GM21515 (cell line): ENCODE data around the gene KRT9.
"Not testable (repeated sequence)": the region's sequence is repeated elsewhere in the genome, so short reads cannot be mapped to it uniquely, and the experiment has no call there.

Source experiments
- ATAC-seq: cut with Tn5 transposase; IDR thresholded peaks from one replicate; pipeline ENCODE4 v1.9.1; 2021; ENCODE audit not compliant: unreplicated experiment

The KRT9 gene

GRCh38 chr17:41547921-41548843, 23.7 kb downstream of the KRT9 start:
- no peak for ATAC-seq

- no peak for ATAC-seq
Observed at GRCh38 chr17:41547378-41547841, 24.4 kb downstream of the KRT9 start.

DNA sequence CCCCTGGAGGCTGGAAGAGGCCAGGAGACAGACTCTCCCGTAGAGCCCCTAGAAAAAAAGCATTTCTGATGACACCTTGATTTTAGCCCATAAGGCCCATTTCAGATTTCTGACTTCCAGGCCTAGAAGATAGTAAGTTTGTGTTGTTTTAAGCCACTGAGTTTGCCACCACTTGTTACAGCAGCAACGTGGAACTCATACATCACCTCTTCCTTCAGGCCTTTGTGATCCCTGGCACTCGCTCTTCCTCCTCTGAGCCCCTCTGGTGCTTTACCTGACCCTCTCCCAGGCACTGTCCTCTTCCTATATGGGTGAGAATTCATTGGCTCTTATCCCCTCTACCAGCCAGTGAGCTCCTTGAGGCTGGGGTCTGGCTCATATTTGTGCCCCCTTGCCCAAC, 25.0 kb downstream of the KRT9 start:
- no peak for ATAC-seq

GRCh38 chr17:41545829-41546410, 25.9 kb downstream of the KRT9 start:
- ATAC-seq: no peak

- ATAC-seq: no peak
Observed at GRCh38 chr17:41544935-41545334, 26.9 kb downstream of the KRT9 start.

DNA sequence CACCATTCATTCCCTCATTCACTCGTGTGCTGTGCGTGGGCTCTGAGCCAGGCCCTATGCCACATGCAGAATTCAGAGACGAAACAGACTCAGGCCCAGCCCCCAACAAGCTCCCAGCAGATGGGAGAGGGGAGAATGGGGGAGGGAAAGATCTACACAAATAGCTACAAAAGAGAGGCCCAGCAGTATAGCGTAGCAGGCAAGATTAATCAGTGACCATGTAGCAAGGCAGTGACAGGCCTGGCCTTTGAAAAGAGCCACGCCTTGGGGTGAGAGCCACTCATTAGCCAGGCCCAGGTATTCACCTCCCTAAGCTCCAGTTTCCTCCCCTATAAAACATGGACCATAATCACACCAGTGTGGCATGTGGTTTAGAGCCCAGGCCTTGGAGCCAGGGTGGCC, 27.4 kb downstream of the KRT9 start:
- no peak for ATAC-seq

- not testable (repeated sequence) for ATAC-seq
Observed at GRCh38 chr17:41542786-41543185, 29.1 kb downstream of the KRT9 start.

DNA sequence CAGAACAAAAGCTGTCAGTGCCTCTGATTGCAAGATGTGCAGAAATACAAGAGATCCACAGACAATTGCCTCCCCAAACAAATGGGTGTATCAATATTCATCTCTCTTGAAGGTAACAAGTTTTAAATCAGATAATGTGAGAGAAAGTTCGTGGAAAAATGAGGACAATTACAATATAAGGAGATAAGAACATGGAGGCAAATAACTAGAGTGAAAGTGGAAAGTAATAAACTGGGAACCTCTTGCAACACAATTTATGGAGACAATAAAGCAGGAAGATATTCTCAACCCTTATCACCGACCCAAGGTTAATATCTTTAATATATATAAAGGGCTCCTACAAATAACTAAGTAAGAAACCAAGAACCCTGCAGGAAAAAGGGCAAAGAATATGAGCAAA, 29.5 kb downstream of the KRT9 start:
- ATAC-seq: no peak

DNA sequence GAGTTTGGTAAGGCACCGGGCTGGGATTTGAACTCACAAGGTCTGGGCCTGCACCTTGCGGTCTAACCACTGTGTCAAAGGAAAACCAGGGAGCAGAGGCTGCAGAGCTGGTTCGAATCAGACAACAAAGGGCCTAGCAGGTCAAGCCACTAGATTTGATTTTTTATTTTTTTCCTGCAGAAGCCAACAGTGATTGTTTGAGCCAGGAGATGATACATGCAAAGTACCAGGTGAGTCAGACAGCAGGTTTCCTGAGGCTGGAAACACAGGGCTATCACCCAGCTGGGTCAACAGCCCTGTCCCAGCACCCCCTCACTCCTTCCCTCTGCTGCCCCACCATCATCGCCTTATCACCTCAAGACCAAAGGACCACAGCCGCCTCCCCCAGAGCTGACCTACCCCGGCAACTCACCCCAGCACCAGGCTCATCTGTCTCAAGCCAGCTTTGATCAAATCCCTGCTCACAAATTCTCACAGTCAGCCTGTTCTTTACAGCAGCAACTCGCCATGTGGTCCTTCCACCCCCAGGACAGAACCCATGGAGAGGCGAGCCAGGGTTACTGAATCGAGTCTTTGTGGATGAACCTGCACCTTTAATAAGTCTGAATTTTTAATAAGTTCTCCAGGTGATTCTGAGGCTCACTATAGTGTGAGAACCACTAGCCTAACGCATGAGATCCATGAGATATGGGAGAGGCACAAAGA, 30.8 kb downstream of the KRT9 start:
- no peak for ATAC-seq

GRCh38 chr17:41539979-41540701, 31.7 kb downstream of the KRT9 start:
- ATAC-seq: no peak

DNA sequence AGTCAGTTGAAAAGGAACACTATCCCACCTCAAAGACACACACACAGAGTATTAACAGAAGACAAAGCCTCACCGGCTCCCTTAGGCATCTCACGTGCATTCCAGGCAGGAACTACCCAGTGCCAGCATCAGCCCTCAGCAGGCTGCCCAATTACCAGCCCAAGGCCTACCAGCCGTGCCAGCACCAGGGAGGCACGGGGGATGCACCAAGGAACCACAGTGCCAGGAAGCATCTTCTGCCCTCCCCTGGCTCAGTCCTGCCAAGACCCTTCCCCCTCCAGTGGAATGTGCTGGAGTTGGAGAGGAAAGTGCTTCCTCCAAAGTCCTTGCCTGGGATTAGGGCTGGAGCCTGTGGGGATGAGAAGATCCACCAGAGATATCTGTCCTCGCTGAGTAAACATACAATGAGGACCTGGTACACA, 32.8 kb downstream of the KRT9 start:
- ATAC-seq: no peak

- ATAC-seq: no peak
Observed at GRCh38 chr17:41538565-41538991, 33.3 kb downstream of the KRT9 start.

DNA sequence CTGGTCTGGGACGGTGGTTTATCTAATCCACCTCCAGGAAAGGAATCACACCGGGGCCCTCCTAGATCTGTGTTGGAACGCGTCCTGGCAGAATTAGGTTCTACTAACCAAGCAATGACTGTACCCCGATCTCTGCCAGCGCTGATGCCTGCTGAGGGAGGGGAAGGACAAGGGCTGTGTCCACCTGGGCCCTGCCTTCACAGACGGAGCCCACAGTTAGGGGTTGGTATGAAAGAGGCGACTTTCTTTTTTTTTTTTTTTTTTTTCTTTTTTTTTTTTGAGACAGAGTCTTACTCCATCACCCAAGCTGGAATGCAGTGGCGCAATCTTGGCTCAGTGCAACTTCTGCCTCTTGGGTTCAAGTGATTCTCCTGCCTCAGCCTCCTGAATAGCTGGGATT, 33.9 kb downstream of the KRT9 start:
- ATAC-seq: no peak

DNA sequence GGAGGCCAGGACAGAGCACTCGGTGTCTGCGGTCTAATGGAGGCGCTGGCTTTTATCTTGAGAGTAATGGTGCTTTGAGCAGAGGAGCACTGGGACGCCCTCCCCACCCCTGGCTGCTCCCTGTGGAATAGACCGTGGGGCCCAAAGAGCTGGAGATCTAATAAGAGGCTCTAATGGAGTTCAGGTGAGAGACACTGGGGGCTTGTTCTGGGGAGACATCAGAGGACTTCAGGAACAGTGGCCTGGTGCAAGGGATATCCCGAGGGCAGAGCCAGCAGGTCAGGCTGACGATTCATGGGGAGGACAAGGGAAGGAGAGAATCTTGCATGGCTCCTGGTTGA, 34.3 kb downstream of the KRT9 start:
- no peak for ATAC-seq

- no peak for ATAC-seq
Observed at GRCh38 chr17:41536741-41537613, 34.9 kb downstream of the KRT9 start.

DNA sequence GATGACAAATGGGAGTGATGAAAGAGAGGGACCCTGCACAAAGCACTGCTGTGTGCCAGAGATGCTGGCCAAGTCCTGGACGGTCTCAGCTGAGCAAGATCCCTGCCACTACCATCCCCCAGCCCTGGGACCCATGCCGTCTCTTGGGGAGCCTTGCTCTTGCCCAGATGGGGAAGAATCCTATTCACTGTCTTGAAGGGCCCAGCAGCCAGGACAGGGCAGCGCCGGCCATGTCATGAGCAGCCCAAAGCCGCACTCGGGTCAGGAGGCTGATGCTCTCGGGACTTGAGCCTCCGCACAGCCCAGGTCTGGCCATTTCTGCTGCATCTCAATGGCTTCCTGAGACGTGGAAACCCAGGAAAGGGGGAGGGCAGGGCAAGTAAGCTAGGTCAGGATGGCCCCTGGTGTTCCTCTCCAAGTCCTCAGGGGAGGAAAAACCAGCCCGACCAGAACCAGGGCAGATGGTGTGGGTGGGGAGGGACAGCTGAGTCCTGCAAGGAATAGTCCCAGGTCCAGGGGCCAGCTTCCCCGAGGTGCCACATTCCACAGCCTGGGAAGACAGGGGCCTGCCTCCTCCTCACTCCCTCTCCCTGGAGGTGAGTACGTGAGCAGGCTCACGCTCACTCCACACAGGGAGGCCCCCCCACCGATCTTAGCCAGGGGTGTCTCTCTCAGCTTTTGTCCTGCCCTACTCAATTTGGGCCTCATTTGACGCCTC, 35.9 kb downstream of the KRT9 start:
- ATAC-seq: no peak

- ATAC-seq: no peak
Observed at GRCh38 chr17:41534899-41535546, 36.8 kb downstream of the KRT9 start.

GRCh38 chr17:41533613-41534012, 38.2 kb downstream of the KRT9 start:
- ATAC-seq: no peak

DNA sequence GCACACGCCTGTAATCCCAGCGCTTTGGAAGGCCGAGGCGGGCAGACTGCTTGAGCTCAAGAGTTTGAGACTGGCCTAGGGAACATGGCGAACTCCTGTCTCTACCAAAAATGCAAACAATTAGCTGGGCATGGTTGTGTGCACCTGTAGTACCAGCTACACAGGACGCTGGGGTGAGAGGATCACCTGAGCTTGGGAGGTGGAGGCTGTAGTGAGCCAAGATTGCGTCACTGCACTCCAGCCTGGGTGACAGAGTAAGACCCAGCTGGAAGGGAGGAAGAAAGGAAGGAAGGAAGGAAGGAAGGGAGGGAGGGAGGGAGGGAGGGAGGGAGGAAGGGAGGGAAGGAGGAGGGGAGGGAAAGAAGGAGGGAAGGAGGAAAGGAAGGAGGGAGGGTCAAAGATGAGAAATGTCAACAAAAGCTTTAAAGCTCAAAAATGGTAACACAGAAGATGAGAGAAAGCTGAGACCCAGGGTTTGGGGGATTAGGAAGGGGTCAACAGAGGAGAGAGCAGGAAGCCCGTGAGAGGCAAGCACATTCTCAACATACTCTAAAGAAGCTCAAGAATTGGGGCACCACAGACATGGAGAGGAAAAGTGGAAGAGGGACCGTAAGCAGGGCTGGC, 38.8 kb downstream of the KRT9 start:
- ATAC-seq: no peak
